HG02678 (cell line): ENCODE data around the gene NELFB.

ENCODE experiments used
- ATAC-seq: cut with Tn5 transposase; IDR thresholded peaks from one replicate; pipeline ENCODE4 v1.9.1; 2021; ENCODE audit warnings: mild to moderate bottlenecking, moderate library complexity; ENCODE audit not compliant: unreplicated experiment

Gene NELFB

DNA sequence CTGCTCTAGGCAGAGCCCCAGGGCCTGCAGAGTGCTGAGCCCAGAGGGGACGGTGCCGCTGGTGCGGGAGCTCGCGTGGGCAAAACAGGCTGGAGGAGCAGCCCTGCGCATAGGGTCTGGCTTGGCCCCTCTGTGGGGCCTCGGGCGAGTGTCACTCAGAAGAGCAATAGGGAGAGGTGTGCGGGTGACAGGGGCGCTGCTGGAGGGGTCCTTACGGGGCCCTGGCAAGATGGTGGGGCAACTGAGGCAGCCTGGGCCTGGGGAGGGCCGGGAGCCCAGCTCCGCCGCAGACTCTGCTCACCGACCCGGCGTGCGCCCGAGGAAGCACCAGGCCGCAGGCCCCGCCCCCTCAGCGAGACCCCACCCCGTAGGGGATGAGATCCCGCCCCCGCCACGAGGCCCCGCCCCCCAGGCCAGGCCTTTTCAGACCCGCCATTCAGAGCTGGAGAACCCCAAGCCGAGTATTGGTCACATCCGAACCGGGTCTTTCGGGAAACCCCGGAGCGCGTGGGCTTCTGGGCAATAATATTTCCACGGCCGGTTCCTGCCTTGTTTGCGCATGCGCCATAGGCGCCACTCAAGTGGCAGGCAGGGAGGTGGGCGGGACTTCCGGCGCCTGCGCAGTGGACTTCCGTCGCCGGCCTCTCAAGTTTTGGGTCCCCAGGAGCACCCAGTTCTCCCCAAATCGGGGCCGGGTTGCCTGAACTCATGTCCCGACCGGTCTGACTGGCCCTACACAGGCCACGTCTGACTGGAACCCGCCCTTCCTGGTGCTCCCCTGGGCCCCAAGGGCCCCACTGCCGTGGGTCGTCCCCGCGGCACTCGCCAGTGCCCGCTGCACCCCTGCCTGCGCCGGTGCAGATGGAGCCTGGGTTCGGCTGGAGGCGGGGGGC, 31.8 kb upstream of the NELFB start:
- peak; percentile 69 for ATAC-seq

DNA sequence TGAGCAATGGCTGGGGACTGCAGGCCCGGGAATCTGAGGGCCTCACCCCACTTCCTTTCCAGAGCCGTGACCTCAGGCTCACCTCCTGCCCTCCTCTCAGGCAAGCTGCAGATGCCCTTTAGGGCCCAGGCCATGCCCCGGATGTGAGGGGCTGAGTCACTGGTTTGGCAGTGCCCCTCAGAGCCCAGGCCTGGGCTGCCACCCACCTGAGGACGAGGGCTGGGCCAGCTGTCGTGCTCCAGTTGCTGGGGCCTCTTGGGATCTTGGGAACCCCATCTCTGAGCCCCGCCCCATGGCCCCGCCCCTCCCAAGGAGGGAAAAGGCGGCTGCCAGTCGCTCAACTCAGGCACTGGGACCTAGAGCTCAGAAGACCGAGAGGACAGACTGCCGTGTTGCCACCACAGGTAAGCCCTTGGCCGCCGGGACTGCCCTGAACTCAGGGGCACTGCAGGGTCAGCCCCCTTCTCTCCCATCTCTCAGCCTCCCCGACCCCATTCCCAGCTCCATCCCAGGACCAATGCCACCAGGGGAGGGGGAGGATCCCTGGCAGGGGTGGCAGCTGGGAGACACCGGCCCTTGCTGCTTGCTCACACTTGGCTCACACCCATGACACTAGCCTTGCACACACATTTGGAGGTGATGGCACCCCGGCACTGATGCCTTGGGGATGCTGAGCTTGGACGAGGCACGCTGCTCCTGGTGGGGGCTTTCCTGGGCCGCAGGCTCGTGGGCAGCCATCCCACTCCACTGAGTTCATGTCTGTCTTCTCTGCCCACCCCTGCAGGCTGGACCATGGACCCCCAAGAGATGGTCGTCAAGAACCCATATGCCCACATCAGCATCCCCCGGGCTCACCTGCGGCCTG, 30.1 kb upstream of the NELFB start, which contains the start of gene CYSRT1:
TSS of gene CYSRT1 (plus strand) at position 345 of the 865 bp plus-strand sequence. CDS start at position 793, 448 bp downstream.
- no peak for ATAC-seq

DNA sequence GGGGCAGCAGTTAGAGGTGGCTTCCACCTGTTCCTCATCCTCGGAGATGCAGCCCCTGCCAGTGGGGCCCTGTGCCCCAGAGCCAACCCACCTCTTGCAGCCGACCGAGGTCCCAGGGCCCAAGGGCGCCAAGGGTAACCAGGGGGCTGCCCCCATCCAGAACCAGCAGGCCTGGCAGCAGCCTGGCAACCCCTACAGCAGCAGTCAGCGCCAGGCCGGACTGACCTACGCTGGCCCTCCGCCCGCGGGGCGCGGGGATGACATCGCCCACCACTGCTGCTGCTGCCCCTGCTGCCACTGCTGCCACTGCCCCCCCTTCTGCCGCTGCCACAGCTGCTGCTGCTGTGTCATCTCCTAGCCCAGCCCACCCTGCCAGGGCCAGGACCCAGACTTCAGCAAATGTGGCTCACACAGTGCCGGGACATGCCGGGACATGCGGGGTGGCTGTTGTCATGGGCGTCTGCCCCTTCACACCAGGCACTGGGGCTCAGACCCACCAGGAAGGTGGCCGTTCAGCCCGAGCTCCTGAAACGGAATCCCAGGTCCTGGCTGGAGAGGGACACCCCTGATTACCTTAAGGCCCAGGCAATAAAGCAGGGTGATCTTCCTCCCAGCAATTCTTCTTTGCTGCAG, 29.3 kb upstream of the NELFB start:
- no peak for ATAC-seq

DNA sequence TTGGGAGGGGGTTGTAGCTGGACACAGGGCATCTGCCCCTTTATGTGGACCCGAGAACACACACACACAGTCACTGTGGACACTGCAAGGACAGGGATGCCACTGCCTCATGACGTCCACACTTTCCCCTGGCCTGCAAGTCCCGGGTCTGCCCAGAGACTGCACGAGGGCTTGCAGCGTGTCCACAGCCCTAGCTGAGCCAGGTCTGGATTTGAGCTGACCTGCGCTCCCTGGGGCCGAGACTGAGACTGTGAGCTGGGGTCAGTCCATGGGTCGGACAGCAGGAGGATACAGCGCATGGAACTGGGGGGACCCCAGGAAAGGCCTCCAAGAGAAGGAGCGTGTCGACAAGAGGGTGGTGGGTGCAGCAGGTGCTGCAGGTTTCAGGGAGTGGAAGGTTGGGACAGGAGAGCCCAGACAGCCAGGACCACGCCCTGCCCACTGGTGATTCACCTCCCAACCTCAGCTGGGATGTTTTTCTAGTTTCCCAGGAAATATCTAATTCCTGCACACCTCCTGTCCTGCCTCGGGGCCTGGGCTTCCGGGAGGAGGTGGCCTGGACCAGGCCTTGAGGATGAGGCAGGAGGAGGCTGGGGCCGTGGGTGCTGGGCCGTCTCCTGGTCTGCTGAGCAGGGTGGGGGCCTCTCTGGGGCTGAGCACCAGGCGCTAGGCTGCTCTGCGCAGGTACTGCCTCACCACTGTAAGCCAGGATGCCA, 28.6 kb upstream of the NELFB start:
- no peak for ATAC-seq

DNA sequence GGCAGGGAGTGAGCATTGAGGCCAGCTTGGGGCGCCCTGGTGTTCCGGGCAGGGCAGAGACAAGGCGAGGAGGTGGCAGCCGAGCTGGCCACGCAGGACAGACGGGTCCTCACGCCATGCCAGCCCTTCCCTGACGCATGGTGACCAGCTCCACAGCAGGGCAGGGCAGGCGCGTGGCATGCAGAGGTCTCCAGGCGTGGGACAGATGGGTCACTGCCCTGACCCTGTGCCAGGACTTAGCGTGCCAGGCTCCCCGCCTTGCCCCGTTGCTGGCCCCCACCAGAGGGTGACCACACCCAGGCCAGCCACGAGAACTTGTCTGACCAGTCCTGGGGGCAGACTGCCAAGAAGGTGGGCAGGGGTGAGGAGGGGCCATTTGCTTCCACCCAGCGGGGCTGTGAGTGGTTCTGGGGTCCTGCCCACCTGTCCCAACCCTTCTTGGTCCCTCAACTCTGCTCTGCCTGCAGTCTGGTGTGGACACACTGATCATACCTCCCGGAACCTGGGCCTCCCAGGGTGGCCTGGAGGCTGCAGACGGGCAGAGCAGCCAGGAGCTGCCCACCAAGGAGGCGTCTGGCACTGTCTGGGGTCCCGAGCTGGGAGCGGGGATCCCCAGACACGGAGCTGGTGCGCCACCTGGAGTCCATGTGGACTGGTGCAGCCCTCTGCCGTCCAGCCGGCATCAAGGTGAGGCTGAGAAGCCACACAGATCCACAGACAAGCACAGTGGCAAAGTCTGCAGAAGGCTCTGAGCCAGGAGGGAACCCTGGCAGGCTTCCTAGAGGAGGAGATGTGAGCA, 27.9 kb upstream of the NELFB start, which contains the start of gene RNF224:
TSS of gene RNF224 (plus strand) at position 449 of the 799 bp plus-strand sequence. CDS start 834 bp downstream, outside the sequence.
- no peak for ATAC-seq

DNA sequence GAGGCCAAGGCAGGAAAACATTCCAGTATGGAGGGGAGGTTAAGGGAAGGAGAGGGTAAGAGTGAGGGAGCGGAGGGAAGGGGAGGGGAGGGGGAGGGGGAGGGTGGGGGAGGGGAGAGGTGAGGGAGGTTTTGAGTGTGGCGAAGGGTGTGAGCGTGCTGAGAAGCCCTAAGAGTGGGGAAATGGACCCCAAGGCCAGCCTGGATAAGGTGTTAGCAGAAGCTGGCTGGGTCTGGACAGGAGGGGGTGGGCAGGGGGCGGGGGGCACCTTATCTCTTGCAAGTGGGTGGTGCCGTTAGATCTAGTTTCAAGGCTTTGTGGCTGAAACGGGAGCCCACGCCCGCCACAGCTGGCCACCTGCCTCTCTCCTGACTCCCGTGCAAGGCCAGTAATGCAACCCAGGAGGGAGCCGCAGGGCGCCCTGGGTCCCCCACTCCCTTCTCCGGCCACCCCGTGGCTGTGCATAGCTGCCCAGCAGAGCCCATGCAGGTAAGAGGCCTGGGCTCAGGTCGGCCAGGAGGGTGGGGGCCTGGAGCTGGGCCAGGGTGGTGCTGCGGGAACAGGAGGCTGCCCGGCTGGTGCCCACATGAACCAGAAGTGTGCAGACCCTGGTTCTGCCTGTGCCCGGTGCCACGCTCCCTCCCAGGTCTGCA, 27.1 kb upstream of the NELFB start:
- ATAC-seq: no peak

DNA sequence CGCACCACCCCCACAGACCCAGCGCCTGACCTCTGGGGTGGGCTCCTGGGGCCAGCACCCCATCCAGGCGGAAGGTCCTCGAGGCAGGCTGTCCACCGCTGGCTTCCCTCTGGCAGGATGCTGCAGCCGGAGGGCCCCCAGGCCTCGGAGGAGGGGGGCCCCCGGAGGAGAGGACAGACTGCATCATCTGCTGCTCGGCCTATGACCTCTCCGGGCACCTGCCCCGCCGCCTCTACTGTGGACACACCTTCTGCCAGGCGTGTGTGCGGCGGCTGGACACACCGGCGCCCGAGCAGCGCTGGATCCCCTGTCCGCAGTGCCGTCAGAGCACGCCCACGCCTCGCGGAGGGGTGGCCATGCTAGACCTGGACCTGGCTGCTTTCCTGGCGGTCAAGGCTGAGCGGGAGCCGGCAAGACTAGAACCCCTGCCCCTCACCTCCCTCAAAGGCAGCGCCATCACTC, 26.6 kb upstream of the NELFB start:
- ATAC-seq: no peak

DNA sequence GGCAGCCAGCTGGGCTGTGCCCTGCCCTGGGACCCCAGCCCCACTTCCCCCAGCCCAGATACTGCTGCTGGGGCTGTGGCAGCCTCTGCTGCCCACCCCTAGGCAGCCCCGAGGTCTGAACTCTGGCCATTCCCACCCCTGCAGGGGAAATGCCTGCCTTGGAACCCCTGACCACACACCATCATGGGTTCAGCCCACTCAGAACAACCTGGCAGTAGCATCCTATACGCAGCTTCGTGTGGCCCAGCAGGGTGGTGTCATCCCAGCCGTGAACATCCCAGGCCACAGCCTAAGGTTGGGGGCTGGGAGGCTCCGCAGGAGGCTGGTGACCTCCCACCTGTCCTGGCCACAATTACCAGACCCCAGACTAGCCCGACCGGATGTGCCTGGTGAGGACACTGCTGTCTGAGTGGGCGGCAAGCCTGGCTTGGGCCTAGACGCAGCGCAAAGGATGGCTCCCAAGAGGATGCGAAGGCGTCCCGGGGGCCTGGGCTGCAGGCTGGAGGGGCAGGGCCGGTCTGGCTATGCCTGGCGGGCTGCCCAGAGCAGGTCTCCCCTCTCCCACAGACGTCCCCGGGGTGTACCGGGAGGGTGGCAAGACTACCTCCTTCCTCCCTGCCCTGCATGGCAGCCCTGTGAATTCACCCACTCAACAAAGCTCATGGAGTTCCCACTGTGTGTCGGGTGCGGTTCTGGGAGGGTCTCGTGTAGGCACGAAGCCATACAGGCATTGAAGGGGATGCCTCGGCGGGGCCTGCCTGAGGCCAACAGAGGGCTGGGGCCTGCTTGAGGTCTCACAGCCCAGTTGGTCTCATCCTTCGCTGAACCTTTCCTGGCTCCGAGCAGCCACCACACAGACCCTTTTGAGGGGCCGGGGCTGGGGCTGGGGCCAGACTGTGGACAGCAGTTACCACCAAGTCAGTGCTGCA, 25.9 kb upstream of the NELFB start:
- ATAC-seq: no peak

DNA sequence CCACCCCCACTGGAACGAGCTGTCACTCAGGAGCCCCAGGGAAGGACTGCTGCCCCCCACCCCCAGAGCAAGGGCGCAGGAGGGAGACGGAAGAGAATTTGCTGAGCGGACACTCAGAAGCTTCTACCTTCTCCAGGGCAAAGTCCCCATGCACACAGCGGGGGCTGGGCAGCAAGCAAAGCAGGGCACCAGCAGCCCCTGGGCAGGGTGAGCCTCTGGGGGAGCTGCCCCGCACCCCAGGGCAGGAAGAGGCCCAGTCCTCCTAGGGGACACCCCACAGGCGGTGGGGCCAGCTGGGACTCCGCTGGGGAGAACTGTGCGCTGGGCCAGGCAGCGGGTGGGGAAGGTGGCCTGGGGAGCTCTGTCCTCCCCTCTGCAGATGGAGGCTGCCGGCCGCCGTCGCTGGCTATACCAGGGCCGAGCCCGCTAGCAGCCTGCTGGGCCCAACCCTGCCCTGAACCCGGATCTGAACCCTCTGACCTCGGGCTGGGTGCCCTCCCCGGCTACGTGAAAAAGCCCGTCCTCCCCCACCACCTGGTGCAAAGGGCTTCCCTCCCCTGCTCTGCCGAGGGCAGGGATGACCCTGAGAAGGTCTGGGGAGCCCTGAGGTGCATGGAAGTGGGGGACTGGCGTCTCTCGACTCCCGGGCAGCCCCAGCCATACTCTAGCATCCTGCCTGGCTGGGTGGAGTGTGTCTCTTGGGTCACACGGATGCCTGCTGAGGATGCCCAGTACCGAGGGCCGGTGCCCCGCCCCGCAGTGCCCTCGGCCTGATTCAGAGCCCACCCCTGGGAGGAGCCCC, 25.0 kb upstream of the NELFB start:
- ATAC-seq: no peak

DNA sequence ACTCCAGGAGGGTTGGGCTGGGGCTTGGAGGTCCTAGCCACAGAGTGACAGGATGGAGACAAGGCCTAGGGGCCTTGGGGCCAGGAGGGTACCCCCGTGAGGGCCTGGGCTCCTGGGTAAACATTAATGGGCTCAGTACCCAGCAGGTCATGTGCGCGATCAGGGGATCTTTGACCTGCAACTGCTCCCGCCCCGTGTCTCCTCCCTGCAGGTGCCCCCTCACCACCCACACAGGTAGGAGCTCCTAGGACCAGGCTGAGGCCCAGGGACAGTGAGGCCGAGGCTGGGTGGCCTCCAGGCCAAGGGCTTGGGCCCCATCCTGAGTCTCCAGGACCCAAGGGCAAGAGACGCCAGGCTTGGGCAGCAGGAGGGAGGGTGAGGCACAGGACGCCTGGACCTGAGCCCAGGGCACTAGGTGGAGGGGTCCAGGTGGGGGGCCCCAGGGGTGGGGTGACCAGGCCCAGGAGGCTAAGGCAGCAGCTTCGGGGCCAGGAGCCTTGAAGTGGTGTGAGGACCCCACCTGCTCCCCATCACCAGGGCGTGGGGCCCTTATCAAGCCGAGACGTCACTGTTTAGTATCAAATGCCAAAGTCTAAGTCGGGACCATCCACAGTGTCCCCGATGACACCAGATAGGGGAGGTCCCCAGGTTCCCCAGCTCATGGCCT, 24.3 kb upstream of the NELFB start, which contains the start of gene SLC34A3:
TSS of gene SLC34A3 (plus strand) at position 197 of the 667 bp plus-strand sequence. CDS start 802 bp downstream, outside the sequence.
- no peak for ATAC-seq

DNA sequence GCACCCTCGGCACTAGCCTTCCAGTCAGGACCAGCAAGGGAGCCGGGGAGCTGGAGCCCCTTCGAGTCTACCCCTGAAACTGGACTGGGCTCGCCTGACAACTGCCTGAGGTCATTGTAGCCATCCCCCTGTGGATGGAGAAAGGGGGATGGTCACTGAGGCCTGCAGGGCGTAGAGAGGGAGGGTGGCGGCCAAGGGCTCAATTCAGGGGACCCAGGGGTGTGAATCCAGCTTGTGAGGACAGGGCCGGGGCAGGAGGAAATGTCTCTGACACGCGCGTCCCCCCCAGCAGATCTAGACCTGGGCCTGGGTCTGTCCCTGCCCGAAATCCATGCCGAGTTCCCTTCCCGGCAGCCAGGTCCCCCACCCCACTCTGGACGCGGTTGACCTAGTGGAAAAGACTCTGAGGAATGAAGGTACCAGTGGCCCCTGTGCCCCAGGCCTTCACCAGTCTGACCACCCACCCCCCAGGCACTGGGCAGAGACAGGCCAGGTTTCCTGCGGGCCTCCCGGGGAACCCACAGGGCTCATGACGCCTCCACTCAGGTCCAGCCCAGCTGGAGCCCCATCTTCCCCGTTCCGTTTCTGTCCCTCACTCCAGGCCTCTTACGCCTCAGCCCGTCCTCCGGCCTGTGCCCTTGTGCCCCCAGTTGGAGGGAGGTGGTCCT, 23.6 kb upstream of the NELFB start:
- no peak for ATAC-seq

DNA sequence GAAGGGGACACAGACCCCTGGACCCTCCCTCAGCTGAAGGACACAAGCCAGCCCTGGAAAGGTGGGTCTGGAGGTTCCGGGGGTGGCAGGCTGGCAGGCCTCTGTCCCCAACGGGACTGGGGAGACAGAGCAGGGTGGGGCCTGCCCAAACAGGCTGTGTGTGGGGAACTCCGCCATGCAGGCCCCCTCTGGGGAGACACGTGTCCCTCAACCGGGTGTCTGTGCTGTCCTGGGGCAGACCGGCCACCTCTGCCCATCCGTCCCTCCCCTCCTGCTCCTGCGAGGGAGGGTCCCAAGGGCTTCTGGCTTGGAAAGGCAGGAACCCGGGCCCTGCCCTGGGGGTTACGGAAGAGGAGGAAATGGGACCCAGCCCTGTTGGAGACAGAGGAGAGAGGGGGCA, 23.0 kb upstream of the NELFB start:
- no peak for ATAC-seq

DNA sequence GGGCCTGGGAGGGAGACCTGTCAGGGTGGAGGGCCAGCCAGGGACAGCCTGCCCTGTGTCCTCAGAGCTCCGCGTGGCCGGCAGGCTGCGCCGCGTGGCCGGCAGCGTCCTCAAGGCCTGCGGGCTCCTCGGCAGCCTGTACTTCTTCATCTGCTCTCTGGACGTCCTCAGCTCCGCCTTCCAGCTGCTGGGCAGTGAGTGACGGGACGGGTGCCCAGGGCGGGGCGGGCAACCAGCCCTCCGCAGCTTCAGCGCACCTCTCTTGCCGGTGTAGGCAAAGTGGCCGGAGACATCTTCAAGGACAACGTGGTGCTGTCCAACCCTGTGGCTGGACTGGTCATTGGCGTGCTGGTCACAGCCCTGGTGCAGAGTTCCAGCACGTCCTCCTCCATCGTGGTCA, 22.6 kb upstream of the NELFB start:
- ATAC-seq: no peak

DNA sequence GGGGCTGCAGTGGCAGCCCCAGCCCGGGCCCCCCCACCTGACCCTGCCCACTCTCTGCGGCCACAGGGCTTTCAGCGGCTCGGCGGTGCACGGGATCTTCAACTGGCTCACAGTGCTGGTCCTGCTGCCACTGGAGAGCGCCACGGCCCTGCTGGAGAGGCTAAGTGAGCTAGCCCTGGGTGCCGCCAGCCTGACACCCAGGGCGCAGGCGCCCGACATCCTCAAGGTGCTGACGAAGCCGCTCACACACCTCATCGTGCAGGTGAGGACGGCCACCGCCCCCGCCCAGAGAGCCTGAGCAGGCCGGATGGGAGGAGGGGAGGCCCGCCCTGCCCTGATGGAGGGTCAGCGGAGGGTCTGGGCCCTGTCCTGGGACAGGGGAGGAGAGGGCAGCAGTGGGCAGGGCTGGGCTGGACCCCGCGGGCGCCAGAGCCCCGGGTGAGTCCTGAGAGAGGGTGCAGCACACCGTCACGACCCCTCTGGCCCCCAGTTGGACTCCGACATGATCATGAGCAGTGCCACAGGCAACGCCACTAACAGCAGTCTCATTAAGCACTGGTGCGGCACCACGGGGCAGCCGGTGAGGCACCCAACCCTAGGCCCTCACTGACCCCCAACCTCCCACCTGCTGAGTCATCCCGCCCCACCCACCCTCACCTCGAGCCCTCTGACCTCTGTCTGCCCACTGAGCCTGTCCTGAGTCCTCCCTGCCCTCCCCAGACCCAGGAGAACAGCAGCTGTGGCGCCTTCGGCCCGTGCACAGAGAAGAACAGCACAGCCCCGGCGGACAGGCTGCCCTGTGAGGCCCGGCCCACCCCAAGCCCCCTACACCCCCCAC, 21.8 kb upstream of the NELFB start:
- no peak for ATAC-seq

DNA sequence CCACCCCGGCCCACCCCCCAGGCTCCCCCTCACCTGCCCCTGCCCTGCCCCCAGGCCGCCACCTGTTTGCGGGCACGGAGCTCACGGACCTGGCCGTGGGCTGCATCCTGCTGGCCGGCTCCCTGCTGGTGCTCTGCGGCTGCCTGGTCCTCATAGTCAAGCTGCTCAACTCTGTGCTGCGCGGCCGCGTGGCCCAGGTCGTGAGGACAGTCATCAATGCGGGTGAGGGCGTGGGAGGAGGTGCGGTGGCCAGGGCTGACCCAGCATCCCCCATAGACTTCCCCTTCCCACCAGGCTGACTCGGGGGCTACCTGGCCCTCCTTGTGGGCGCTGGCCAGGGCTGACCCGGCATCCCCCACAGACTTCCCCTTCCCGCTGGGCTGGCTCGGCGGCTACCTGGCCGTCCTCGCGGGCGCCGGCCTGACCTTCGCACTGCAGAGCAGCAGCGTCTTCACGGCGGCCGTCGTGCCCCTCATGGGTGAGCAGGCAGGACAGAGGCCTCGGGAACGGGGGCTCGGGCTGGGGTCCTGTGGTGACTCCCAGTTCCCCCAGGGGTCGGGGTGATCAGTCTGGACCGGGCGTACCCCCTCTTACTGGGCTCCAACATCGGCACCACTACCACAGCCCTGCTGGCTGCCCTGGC, 21.0 kb upstream of the NELFB start:
- no peak for ATAC-seq
